CD8-positive, alpha-beta memory T cell (primary cell): ENCODE measurements around the gene RRP1B. TPM values are rescaled to one million over a fixed set of nuclear protein-coding genes. Genes with fewer than 3 reads are reported as not detected.
A peak's percentile ranks its signal among the peaks of the same experiment; 100 is the strongest.
"Not testable (repeated sequence)": the region's sequence is repeated elsewhere in the genome, so short reads cannot be mapped to it uniquely, and the experiment has no call there.

Experiments
- CTCF ChIA-PET: fragments of 350-600 bp; sonication (Branson Sonifier 250); formaldehyde crosslinking; loops from one replicate; lab custom pipeline; 2021; ENCODE audit warnings: antibody characterized with exemption; lab: Charles Lee
- POLR2A ChIA-PET: fragments of 350-600 bp; sonication (Branson Sonifier 250); formaldehyde crosslinking; loops from one replicate; lab custom pipeline; 2021; ENCODE audit warnings: antibody characterized with exemption; lab: Charles Lee
- DNase-seq, 5 donors: peaks; one replicate each; pipeline versions ENCODE4 v3.0.0 to v3.0.0-alpha.2; 2020 to 2022; ENCODE audit warnings: mixed read lengths in 1 of 5
- H3K27ac ChIP-seq: one replicate; pipeline ENCODE4 v1.7.0; 2013; ENCODE audit warnings: low read depth, mild to moderate bottlenecking, low read length, moderate library complexity
- H3K27me3 ChIP-seq: 2 replicates; pipeline ENCODE4 v1.7.0; 2013; ENCODE audit warnings: low read length, mild to moderate bottlenecking; ENCODE audit not compliant: insufficient read depth, poor library complexity, severe bottlenecking
- H3K36me3 ChIP-seq: 2 replicates; pipeline ENCODE4 v1.7.0; 2013; ENCODE audit warnings: mild to moderate bottlenecking, low read length, moderate library complexity; ENCODE audit not compliant: insufficient read depth
- H3K4me1 ChIP-seq: 2 replicates; pipeline ENCODE4 v1.7.0; 2013; ENCODE audit warnings: mild to moderate bottlenecking, low read length, moderate library complexity; ENCODE audit not compliant: insufficient read depth
- H3K4me3 ChIP-seq: 2 replicates; pipeline ENCODE4 v1.7.0; 2013; ENCODE audit warnings: mild to moderate bottlenecking, low read length
- H3K9me3 ChIP-seq: 2 replicates; pipeline ENCODE4 v1.7.0; 2013; ENCODE audit warnings: mild to moderate bottlenecking, low read length
- H3K27ac Mint-ChIP-seq, 8 donors: one replicate each; pipeline ENCODE4 v1.8.0; 2020 to 2021; ENCODE audit warnings: mixed read lengths in 8 of 8, mild to moderate bottlenecking in 6 of 8, inconsistent platforms in 3 of 8, moderate library complexity in 3 of 8
- H3K27me3 Mint-ChIP-seq, 2 donors: one replicate each; pipeline ENCODE4 v1.8.0; 2020 to 2021; ENCODE audit warnings: mixed read lengths in 2 of 2, mild to moderate bottlenecking in 1 of 2, moderate library complexity in 1 of 2
- H3K36me3 Mint-ChIP-seq, 3 donors: one replicate each; pipeline ENCODE4 v1.8.0; 2020 to 2021; ENCODE audit warnings: mixed read lengths in 3 of 3, inconsistent platforms in 1 of 3, mild to moderate bottlenecking in 1 of 3
- H3K4me1 Mint-ChIP-seq, 3 donors: one replicate each; pipeline ENCODE4 v1.8.0; 2020 to 2021; ENCODE audit warnings: mixed read lengths in 3 of 3, inconsistent platforms in 1 of 3, mild to moderate bottlenecking in 1 of 3
- H3K4me3 Mint-ChIP-seq, 7 donors: one replicate each; pipeline ENCODE4 v1.8.0; 2020 to 2021; ENCODE audit warnings: mixed read lengths in 7 of 7, mild to moderate bottlenecking in 6 of 7, moderate library complexity in 4 of 7, inconsistent platforms in 2 of 7
- H3K9me3 Mint-ChIP-seq, 5 donors: one replicate each; pipeline ENCODE4 v1.8.0; 2020 to 2022; ENCODE audit warnings: mixed read lengths in 5 of 5, mild to moderate bottlenecking in 3 of 5, moderate library complexity in 2 of 5, inconsistent platforms in 1 of 5
- polyA plus RNA-seq: library from polyadenylated mRNA; unstranded; fragments of 300-500 nt; fragmentation: Illumina TruSeq; gene quantifications from one replicate; pipeline ENCODE4 v1.2.3, GENCODE V29; 2021
- total RNA-seq, 2 experiments: library from RNA; stranded (reverse); gene quantifications; one replicate each; pipeline ENCODE4 v1.2.3, GENCODE V29; 2021

RRP1B gene
- total and polyA plus RNA-seq, 3 experiments from 2014 or later = 43.6 to 94.3 (median 92.6) TPM

DNA sequence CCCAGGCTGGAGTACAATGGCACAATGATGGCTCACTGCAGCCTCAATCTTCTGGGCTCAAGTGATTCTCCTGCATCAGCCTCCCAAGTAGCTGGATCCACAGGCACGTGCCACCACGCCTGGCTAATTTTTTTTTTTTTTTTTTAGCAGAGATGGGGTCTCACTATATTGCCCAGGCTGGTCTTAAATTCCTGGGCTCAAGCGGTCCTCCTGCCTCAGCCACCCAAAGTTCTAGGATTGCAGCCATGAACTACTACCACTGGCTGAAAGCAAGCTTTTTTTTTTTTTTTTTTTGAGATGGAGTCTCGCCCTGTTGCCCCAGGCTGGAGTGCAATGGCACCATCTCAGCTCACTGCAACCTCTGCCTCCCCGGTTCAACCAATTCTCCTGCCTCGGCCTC, 53.8 kb downstream of the RRP1B start:
- H3K36me3 ChIP-seq, CTCF ChIA-PET, H3K4me3 ChIP-seq, H3K9me3 Mint-ChIP-seq, H3K27ac Mint-ChIP-seq, H3K27me3 ChIP-seq, H3K36me3 Mint-ChIP-seq, H3K4me1 ChIP-seq, DNase-seq, H3K9me3 ChIP-seq, H3K4me1 Mint-ChIP-seq, H3K27me3 Mint-ChIP-seq, H3K27ac ChIP-seq, H3K4me3 Mint-ChIP-seq: not testable (repeated sequence)
- POLR2A ChIA-PET = interaction anchor here (0.7 kb wide), 1 partner anchor 11 kb away, joined by 9 read pairs; no protein-coding TSS in a partner anchor

DNA sequence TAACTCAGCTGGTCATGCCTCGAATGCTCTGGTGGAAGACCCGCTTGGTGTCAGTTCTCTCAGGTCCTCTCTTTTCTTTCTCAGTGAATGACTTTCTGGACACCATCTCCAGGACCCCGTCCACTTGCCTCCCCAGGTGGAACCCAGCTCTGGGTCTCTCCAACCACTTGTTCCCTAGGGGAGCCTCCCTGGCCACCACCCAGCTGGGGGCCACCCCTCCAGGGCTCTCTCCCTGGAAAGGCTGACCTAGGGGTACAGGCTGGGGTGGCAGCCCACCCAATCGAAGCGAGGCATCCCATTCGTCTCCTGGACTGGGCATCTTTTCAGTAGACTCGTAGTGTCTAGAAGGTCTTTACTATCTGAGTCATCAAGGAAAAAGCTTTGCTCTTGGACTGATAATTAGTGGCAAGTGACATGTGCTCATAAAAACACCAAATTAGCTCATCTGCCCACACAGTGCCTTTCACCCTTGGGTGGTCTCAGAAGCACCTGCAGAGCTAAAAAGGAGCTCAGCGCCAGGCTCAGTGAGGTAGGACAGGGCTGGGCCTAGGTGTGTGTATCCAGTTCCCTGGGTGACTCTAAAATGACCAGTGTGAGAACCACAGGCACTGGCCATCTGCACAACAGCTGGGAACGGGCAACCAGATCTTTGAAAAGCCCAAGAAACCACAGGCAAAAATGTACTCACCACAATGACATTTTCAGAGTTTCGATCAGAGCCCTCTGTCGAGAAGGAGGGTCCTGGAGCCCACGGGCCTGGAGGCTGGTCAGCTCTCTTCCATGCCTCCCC, 57.2 kb downstream of the RRP1B start:
- H3K36me3 Mint-ChIP-seq = no peaks in the 10 kb centered on the region
- ChIA-PET POLR2A (interaction anchor here (0.9 kb wide), 1 partner anchor 12 kb away, joined by 5 read pairs; no protein-coding TSS in a partner anchor), CTCF (interaction anchor here (0.6 to 1.0 kb wide), 2 partner anchors 72 to 1451 kb away, joined by 3 to 5 read pairs; partner anchors contain the start of gene RRP1)
- DNase-seq = no peak
- Histone ChIP-seq H3K9me3 (no peaks in the 10 kb centered on the region), H3K27ac (no peak overlapping the region), H3K4me3 (no peak overlapping the region), H3K27me3 (no peaks in the 10 kb centered on the region), H3K36me3 (no peaks in the 10 kb centered on the region), H3K4me1 (peaks cover 19% of the 10 kb centered on the region)
- H3K9me3 Mint-ChIP-seq = no peaks in the 10 kb centered on the region
- peak overlapping the region in 4 of 7 donors; percentile 27 to 72 (median 52) for H3K4me3 Mint-ChIP-seq
- H3K27me3 Mint-ChIP-seq = peaks cover 0 to 2% of the 10 kb centered on the region in 2 donors
- H3K27ac Mint-ChIP-seq = peak overlapping the region in 4 of 8 donors; percentile 56 to 85 (median 66)
- peaks cover 14 to 22% (median 16%) of the 10 kb centered on the region in 3 donors for H3K4me1 Mint-ChIP-seq

DNA sequence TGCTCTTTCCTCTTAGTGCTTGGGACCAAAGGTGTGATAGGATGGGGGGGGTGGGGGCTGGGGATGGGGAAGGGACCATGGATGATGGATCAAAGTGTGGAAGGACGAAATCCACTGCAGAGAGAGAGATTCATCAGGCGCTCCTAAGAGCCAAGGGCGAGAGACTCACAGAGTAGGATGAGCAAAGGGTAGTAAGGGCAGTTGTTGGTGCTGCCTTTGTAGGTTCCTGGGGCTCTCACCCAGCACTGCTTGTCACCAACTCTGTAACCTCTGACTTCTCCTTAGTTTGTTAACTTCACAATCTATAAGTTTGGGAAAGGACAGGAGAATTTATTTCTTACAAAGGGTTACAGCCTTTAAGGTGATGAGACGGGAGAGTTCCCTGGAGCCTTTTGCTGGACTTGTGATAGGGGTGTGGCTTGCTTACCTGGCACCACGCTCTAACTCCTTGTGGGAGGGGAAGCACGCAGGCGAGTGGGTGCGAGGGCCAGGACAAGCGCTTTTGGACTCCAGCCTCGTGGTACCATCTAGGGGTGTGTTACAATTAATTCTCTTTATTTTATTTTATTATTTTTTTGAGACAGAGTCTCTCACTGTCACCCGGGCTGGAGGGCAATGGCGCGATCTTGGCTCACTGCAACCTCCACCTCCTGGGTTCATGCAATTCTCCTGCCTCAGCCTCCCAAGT, 58.0 kb downstream of the RRP1B start:
- no peaks in the 10 kb centered on the region for H3K36me3 Mint-ChIP-seq
- no peaks in the 10 kb centered on the region for H3K27me3 ChIP-seq
- H3K4me1 ChIP-seq = peaks cover 21% of the 10 kb centered on the region
- H3K4me1 Mint-ChIP-seq = peaks cover 19 to 28% (median 23%) of the 10 kb centered on the region in 3 donors
- DNase-seq = no peak
- H3K9me3 ChIP-seq = no peaks in the 10 kb centered on the region
- H3K27me3 Mint-ChIP-seq = peaks cover 0 to 2% of the 10 kb centered on the region in 2 donors
- no peaks in the 10 kb centered on the region for H3K36me3 ChIP-seq
- peak overlapping the region in 6 of 8 donors; percentile 22 to 85 (median 60) for H3K27ac Mint-ChIP-seq
- no peak overlapping the region for H3K4me3 ChIP-seq
- no peak overlapping the region for H3K27ac ChIP-seq
- POLR2A ChIA-PET = interaction anchor here (0.9 kb wide), 1 partner anchor 11 kb away, joined by 5 read pairs; no protein-coding TSS in a partner anchor
- peak overlapping the region; percentile 23 to 93 (median 86) for H3K4me3 Mint-ChIP-seq
- CTCF ChIA-PET = interaction anchor here (0.6 kb wide), 1 partner anchor 1451 kb away, joined by 3 read pairs; no protein-coding TSS in a partner anchor
- H3K9me3 Mint-ChIP-seq = no peaks in the 10 kb centered on the region

DNA sequence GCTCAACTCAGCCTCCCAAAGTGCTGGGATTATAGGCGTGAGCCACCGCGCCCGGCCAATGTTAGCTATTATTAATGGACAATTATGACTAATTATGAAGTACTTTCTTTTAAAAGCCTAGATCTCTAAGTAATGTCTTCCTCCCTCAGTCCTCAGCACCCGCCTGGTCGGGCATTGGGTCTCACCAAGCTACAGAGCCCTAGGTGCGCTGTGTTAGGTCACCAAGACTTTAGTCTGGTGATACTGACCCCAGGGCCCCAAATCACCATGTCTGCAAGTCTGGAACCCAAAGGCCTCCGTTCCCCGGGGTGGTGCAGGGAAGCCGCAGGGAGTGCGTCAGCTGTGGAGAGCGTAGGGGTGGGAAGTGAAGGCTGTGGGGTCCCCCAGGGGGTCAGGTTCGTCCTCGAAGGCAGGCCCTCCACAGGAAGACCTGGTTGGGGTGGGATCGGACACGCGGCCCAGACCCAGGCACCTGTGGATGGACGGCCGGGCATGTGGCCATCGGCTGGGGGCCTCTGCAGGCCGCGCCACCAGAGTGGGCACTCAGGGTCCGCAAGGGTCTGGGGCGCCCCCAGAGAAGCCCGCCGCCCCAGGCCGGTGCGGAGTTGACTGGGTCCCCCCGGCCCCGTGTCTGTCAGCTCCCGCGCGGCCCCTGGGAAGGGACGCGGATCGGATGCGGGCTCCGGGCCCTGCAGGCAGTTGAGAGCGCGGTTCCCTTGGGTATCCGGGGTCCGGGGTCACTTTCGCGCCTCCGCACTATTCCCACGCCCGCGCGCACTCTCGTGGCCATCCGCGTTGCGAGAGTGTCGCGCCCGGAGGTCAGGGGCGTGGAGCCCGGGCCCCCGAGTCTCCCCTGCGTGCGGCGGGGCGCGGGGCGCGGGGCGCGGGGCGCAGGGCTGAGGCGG, 58.9 kb downstream of the RRP1B start:
- no peaks in the 10 kb centered on the region for H3K27me3 ChIP-seq
- DNase-seq = no peak
- CTCF ChIA-PET = no interaction called here
- Mint-ChIP-seq H3K9me3 (no peaks in the 10 kb centered on the region), H3K4me1 (peaks cover 19 to 32% (median 29%) of the 10 kb centered on the region in 3 donors), H3K27ac (peak overlapping the region in 7 of 8 donors; percentile 42 to 91 (median 77)), H3K27me3 (peaks cover 0 to 2% of the 10 kb centered on the region in 2 donors), H3K36me3 (peaks cover 0 to 2% (median 0%) of the 10 kb centered on the region in 3 donors), H3K4me3 (peak overlapping the region; percentile 81 to 93 (median 86))
- POLR2A ChIA-PET = no interaction called here
- H3K36me3 ChIP-seq = no peaks in the 10 kb centered on the region
- peaks cover 21% of the 10 kb centered on the region for H3K4me1 ChIP-seq
- H3K9me3 ChIP-seq = no peaks in the 10 kb centered on the region
- H3K4me3 ChIP-seq = peak overlapping the region; percentile 85
- H3K27ac ChIP-seq = peak overlapping the region; percentile 79

DNA sequence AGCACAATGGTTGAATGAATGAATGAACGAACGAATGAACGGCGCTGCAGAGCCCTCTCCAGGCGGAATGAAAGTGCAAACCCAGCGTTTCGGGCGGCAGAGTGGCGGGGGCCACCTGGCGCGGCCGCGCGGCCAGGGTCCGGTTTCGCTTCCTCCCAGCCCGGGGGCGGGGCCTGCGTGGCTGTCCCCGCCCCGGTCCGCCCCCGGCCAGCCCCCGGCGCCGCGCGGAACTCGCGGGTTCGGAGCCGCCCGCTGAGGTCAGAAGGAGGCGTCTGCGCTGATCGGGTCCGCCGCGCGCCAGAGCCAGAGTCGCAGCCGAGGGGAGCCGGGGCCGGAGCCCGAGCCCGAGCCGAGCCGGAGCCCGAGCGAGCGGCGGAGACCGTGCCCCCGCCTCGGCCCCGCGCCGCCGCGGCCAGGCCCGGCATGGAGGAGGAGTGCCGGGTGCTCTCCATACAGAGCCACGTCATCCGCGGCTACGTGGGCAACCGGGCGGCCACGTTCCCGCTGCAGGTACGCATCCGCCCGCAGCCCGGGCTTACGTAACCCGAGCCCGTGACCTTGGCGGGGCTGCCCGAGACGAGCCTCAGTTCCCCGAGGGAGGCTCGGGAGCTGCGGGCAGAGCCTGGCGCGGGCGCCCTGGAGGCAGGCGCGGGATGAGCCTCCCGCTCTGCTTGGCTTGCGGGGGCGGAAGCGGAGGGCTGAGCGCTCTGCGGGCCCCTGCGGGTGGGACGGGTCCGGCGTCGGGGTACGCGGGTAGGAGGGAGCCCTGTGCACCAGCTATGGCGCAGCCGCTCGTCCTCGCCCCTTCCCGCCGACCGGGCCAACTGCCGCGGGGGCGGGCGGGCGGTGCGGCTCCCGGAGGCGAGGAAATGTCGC, 59.8 kb downstream of the RRP1B start, which contains the start of gene PDXK:
Gene PDXK, plus strand, starts transcription at position 258 of the 876 bp plus-strand sequence. Its CDS starts 166 bp downstream, at position 424.
- H3K9me3 Mint-ChIP-seq = no peaks in the 10 kb centered on the region
- H3K4me1 Mint-ChIP-seq = peaks cover 19 to 32% (median 29%) of the 10 kb centered on the region in 3 donors
- Histone ChIP-seq H3K4me1 (peaks cover 21% of the 10 kb centered on the region), H3K27me3 (no peaks in the 10 kb centered on the region), H3K9me3 (no peaks in the 10 kb centered on the region), H3K36me3 (no peaks in the 10 kb centered on the region), H3K4me3 (peak within 1 kb of the TSS; percentile 85), H3K27ac (peak within 1 kb of the TSS; percentile 79)
- peak within 1 kb of the TSS; percentile 81 to 93 (median 87) for H3K4me3 Mint-ChIP-seq
- peaks cover 0 to 2% of the 10 kb centered on the region in 2 donors for H3K27me3 Mint-ChIP-seq
- CTCF ChIA-PET = interaction anchor here (1.3 to 1.4 kb wide), 2 partner anchors 8 to 9 kb away, joined by 4 read pairs; no protein-coding TSS in a partner anchor
- peak within 1 kb of the TSS; percentile 58 to 91 (median 81) for H3K27ac Mint-ChIP-seq
- peak; percentile 62 to 83 (median 80) for DNase-seq
- H3K36me3 Mint-ChIP-seq = peaks cover 0 to 8% (median 0%) of the 10 kb centered on the region in 3 donors
- POLR2A ChIA-PET = interaction anchor here (0.5 to 1.6 kb wide), 4 partner anchors 9 to 688 kb away, joined by 3 to 6 read pairs (median 5); no protein-coding TSS in a partner anchor

DNA sequence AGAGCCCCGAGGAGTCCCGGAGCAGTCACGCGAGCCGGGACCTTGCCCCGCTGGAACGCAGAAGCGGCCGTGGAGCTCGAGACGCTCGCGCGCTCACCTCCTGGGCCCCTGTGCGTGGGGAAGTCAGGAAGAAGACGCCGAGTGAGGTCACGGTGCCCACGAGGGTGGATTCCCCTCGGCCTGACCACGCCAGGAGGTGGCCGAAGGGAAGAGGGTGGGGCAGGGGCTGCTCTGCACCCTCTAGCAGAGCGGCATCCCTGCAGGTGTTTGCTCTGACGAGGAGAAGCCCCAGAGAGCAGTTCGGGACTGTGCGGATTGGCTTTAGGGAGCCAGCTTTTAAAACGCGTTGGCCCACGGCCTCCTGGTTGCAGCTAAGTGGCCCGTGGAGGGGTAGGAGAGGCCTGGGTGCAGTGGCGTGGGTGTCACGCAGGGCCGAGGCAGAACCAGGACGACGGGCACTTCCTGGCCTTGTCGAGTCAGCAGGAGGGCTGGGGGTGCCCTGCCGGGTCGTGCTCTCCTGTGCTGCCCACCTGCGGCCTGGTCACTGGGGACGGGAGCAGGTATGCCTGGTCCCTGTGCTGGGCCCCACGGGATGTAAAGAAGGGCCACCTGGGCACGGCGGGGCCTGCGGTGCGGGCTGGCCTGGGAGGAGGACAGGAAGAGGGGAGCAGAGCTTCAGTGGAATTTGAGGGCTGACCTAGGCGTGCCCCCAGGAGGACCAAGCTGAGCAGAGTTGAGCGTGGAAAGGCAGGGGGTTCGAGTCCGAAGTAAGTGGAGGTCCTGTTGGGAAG, 60.6 kb downstream of the RRP1B start:
- Histone ChIP-seq H3K4me1 (peaks cover 21% of the 10 kb centered on the region), H3K27me3 (no peaks in the 10 kb centered on the region), H3K36me3 (no peaks in the 10 kb centered on the region), H3K9me3 (no peaks in the 10 kb centered on the region), H3K27ac (peak overlapping the region; percentile 79), H3K4me3 (peak overlapping the region; percentile 85)
- peaks cover 0 to 8% (median 0%) of the 10 kb centered on the region in 3 donors for H3K36me3 Mint-ChIP-seq
- peak overlapping the region; percentile 58 to 91 (median 80) for H3K27ac Mint-ChIP-seq
- H3K4me3 Mint-ChIP-seq = peak overlapping the region; percentile 76 to 92 (median 83)
- DNase-seq = peak in 2 of 5 donors; percentile 21 to 54
- peaks cover 19 to 32% (median 29%) of the 10 kb centered on the region in 3 donors for H3K4me1 Mint-ChIP-seq
- H3K27me3 Mint-ChIP-seq = peaks cover 0 to 2% of the 10 kb centered on the region in 2 donors
- POLR2A ChIA-PET = interaction anchor here (0.6 to 1.6 kb wide), 3 partner anchors 9 to 59 kb away, joined by 3 to 5 read pairs (median 5); no protein-coding TSS in a partner anchor
- CTCF ChIA-PET = interaction anchor here (1.3 to 1.4 kb wide), 2 partner anchors 8 to 9 kb away, joined by 4 read pairs; no protein-coding TSS in a partner anchor
- H3K9me3 Mint-ChIP-seq = no peaks in the 10 kb centered on the region
